Ecto neural progenitor cell (in vitro differentiated cells): ENCODE data around the gene TUBD1.
"Not testable (repeated sequence)": the region's sequence is repeated elsewhere in the genome, so short reads cannot be mapped to it uniquely, and the experiment has no call there.

ENCODE experiments used
- DNase-seq: peaks from one replicate; pipeline ENCODE4 v3.0.0-alpha.2; 2018; ENCODE audit warnings: low spot score

Gene TUBD1

GRCh38 chr17:59874376-59874775 is 18.4 kb downstream of the TUBD1 start:
- no peak for DNase-seq

- not testable (repeated sequence) for DNase-seq
Measured at GRCh38 chr17:59873414-59873813, 19.3 kb downstream of the TUBD1 start.

DNA sequence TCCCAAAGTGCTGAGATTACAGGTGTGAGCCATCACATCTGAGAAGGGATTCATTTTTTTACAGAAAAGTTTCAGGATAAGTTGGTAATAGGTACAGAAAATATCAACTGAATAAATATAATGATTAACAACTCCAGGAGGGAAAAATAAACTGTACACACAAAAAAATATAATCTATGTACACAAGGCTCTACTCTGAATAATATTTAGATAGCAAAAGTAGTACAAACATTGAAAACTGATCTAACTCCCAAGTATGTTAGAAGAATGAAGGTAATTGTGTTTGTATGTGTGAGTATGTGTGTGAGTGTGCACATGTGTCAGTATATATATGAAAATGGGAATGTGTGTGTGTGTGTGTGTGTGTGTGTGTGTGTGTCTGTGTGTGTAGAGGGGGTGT is 20.4 kb downstream of the TUBD1 start:
- no peak for DNase-seq

DNA sequence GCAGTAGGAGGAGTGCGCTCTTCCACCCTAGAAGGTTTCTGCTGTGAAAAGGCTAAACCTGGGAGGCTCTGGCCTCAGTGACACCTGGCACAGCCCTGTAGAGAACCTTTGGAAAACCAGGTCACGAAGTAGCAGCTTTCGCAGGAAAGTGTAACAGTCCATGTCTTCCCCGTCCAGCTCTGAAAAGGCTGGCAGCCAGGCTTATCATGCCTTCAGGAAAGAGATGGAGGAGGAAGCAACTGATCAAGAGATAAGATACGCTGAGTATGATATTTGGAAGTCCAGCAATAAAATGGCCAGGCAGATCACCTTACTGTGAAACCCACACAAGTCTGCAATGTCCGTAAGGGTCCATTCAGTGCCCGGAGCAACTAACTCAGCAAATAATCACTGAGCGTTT is 22.3 kb downstream of the TUBD1 start:
- no peak for DNase-seq

GRCh38 chr17:59869941-59870218 is 22.9 kb downstream of the TUBD1 start:
- no peak for DNase-seq

- DNase-seq: no peak
Measured at GRCh38 chr17:59863616-59864015, 29.1 kb downstream of the TUBD1 start.

- DNase-seq: no peak
Measured at GRCh38 chr17:59859444-59860025, 33.2 kb downstream of the TUBD1 start.

GRCh38 chr17:59858932-59859331 is 33.8 kb downstream of the TUBD1 start:
- no peak for DNase-seq

GRCh38 chr17:59858167-59858816 is 34.5 kb downstream of the TUBD1 start:
- DNase-seq: no peak

DNA sequence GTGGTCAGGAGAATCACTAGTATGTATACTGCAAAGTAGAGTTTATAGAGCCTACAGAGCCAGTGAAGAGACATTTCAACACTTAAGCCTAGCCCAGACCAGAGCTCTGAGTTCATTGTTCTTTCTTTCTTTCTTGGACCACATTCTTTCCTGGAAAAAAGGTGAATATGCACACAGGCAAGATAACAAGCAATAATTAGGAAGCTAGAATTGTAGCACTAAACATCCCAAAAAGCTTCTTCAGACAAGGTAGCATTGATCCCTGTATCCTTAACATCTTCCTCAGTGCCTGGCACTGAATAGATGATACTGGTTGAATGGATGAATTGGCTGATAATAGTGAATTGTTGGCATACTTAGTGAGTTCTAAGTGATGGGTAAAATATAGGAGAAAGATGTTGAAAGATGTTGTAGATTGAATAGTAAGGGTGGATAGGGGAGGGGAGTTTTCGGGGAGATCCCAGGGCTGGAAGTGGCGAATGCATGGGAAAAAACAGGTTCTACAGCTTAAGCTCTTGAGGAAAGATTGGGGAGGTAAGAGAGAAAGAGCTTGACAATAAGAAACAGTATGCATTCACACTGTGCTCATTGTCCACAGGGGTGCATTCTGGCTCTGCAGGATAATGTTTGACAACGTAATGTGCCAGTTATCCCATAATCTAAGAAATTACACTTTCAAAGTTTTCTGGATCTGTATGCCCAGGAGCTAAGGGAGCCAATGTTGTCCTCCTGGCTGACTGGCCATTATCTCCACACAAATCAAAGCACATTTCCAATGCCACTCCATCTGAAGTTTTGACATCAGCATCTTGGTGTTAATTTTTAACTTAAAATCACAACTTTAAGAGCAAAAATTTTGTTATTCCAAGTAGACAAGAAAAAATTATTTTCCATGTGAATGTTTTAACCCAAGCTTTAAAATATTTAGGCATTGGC is 35.6 kb downstream of the TUBD1 start:
- DNase-seq: no peak

DNA sequence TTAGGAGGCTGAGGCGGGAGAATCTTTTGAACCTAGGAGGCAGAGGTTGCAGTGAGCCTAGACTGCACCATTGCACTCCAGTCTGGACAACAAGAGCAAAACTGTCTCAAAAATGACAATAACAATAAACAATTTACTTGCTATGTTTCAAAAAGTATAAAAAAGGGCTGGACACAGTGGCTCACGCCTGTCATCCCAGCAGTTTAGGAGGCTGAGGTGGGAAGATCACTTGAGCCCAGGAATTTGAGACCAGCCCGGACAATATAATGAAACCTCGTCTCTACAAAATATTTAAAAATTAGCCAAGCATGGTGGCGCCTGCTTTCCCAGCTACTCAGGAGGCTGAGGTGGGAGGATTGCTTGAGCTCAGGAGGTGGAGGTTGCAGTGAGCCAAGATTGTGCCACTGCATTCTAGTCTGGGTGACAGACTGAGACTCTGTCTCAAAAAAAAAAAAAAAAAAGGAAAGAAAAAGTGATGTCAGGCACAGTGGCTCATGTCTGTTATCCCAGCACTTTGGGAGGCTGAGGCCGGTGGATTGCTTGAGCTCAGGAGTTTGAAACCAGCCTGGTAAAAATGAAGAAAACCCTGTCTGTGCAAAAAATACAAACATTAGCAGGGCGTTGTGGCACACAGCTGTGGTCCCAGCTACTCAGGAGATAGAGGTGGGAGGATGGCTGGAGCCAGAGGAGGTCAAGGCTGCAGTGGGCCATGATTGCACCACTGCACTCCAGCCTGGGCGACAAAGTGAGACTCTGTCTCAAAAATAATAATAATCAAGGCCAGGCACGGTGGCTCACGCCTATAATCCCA is 38.6 kb downstream of the TUBD1 start:
- DNase-seq: not testable (repeated sequence)

DNA sequence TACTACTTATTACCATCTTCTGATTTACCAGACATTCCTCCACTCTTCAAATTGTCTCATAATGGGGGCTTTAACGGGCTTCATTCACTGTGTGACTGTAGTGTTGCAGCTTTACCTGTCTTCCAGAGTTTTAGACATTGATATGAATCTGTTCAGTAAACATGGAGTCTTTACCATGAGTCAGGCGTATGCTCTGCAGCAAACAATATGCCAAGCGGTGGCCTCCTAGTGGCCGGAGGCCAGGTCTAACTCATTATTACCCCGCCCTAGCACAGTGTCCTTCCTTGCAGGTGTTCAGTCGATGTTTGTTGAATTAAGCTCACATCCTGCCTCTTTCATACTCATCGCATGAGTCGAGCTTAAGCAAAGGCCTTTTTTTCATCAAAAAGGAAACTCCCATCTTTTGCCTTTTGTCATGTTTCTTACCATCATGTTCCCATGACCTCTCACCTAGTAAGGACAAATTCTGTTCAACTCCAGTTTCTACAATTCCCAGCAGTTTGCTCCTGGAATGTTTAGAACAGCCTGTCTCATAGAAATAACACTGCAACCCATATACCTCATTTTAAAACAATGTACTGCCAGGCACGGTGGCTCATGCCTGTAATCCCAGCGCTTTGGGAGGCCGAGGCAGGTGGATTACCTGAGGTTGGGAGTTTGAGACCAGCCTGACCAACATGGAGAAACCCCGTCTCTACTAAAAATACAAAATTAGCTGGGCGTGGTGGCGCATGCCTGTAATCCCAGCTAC is 39.4 kb downstream of the TUBD1 start:
- DNase-seq: no peak

DNA sequence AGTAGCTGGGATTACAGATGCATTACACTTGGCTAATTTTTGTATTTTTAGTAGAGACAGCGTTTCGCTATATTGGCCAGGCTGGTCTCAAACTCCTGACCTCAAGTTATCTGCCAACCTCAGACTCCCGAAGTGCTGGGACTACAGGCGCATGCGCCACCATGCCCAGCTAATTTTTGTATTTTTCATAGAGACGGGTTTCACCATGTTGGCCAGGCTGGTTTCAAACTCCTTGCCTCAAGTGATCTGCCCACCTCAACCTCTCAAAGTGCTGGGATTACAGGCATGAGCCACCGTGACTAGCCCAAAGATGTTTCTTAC is 39.9 kb downstream of the TUBD1 start:
- not testable (repeated sequence) for DNase-seq

GRCh38 chr17:59851439-59852375 is 41.0 kb downstream of the TUBD1 start:
- DNase-seq: no peak

GRCh38 chr17:59850311-59850710 is 42.4 kb downstream of the TUBD1 start:
- not testable (repeated sequence) for DNase-seq

- no peak for DNase-seq
Measured at GRCh38 chr17:59848778-59849177, 44.0 kb downstream of the TUBD1 start.

GRCh38 chr17:59848385-59848668 is 44.4 kb downstream of the TUBD1 start:
- DNase-seq: no peak

- no peak for DNase-seq
Measured at GRCh38 chr17:59846394-59847165, 46.2 kb downstream of the TUBD1 start.

DNA sequence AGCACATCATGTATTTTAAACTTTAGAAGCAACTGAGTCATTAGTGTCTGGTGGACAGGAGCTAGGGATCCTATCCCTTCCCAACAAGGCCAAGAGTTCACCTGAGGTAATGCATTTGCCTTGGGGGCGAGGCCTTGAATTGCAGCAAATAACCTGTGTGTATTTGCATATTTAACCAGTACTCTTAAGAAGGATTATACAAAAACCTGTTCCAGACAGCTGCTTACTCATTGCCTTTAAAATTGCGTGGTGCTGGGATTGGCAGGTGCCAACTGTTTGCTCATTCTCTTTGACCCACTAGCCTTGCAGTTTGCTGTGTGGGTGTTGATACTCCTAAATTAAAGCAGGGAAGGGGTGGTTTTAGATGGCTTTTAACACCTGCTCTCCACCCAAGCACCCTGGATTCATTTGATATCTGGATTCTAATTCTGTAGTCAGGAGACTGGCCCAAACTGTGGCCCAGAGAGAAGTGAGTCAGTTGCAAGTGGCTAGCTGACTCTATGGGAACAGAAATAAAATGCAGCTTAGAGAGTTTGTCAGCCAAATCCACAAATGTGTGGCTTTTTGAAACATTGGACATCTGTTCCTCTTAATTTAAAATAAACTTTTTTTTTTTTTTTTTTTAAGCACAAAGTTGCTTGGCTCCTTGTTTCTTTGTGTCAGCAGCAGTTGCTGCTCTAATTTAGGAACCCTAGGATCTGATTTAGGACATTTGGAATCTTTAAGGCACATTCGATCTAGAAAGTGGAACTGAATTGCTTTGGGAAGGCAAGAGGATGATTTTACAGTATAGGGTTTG is 46.9 kb downstream of the TUBD1 start:
- DNase-seq: no peak
